Measurements from ENCODE around the gene JMJD6.

DNA sequence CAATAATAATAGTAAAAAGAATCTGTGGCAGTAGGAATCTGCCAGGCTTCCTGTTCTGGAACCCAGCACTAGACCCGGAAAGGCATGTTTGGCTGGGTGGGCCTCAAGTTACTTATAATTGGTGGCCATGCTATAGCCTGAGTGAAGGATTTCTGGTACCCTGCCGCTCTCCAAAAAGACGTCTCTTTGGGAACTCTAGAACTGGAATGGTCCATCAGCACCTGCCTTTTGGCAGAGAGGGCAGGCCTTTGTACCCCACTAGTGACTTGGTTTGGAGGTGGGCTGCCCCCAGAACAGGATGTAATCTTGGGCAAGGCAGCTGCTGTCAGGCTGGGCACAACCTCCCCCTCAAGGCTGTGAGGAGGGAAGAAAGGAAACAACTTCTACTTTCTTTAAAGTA, 53.5 kb downstream of the JMJD6 start:
- TF ChIP-seq, protein P1, sequence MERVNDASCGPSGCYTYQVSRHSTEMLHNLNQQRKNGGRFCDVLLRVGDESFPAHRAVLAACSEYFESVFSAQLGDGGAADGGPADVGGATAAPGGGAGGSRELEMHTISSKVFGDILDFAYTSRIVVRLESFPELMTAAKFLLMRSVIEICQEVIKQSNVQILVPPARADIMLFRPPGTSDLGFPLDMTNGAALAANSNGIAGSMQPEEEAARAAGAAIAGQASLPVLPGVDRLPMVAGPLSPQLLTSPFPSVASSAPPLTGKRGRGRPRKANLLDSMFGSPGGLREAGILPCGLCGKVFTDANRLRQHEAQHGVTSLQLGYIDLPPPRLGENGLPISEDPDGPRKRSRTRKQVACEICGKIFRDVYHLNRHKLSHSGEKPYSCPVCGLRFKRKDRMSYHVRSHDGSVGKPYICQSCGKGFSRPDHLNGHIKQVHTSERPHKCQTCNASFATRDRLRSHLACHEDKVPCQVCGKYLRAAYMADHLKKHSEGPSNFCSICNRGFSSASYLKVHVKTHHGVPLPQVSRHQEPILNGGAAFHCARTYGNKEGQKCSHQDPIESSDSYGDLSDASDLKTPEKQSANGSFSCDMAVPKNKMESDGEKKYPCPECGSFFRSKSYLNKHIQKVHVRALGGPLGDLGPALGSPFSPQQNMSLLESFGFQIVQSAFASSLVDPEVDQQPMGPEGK (CRISPR knock-in tag; IDR thresholded peaks at IDR 0.05; ENCODE audit: borderline replicate concordance), result no peak
- TF ChIP-seq, protein P2, sequence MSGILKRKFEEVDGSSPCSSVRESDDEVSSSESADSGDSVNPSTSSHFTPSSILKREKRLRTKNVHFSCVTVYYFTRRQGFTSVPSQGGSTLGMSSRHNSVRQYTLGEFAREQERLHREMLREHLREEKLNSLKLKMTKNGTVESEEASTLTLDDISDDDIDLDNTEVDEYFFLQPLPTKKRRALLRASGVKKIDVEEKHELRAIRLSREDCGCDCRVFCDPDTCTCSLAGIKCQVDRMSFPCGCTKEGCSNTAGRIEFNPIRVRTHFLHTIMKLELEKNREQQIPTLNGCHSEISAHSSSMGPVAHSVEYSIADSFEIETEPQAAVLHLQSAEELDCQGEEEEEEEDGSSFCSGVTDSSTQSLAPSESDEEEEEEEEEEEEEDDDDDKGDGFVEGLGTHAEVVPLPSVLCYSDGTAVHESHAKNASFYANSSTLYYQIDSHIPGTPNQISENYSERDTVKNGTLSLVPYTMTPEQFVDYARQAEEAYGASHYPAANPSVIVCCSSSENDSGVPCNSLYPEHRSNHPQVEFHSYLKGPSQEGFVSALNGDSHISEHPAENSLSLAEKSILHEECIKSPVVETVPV (CRISPR knock-in tag; IDR thresholded peaks at IDR 0.05), result no peak
- TF ChIP-seq ZNF565 (CRISPR knock-in tag; conservative IDR thresholded peaks at IDR 0.05; ENCODE audit: low read depth), result no peak
- TF ChIP-seq ZNF8 (CRISPR knock-in tag; IDR thresholded peaks at IDR 0.05), result no peak
- TF ChIP-seq ARNTL (CRISPR knock-in tag; IDR thresholded peaks at IDR 0.05; ENCODE audit: borderline replicate concordance, low read depth), result no peak
- TF ChIP-seq, protein P3, sequence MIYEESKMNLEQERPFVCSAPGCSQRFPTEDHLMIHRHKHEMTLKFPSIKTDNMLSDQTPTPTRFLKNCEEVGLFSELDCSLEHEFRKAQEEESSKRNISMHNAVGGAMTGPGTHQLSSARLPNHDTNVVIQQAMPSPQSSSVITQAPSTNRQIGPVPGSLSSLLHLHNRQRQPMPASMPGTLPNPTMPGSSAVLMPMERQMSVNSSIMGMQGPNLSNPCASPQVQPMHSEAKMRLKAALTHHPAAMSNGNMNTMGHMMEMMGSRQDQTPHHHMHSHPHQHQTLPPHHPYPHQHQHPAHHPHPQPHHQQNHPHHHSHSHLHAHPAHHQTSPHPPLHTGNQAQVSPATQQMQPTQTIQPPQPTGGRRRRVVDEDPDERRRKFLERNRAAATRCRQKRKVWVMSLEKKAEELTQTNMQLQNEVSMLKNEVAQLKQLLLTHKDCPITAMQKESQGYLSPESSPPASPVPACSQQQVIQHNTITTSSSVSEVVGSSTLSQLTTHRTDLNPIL (CRISPR knock-in tag; IDR thresholded peaks at IDR 0.05; ENCODE audit: low read depth), result no peak
- no peak for TF ChIP-seq ZC3H10 (CRISPR knock-in tag; IDR thresholded peaks at IDR 0.05)
- no peak for TF ChIP-seq SNAI2 (CRISPR knock-in tag; IDR thresholded peaks at IDR 0.05)
- TF ChIP-seq RARB (CRISPR knock-in tag; IDR thresholded peaks at IDR 0.05), result no peak
- no peak for TF ChIP-seq ZFP3 (CRISPR knock-in tag; IDR thresholded peaks at IDR 0.05)
- no peak for TF ChIP-seq ISL1 (CRISPR knock-in tag; IDR thresholded peaks at IDR 0.05)

Measured in SK-N-SH treated with all-trans-retinoic acid at 6 μM for 48 hours (cell line).